NCI-H1694 (cell line): Measurements from ENCODE around the gene AMFR.
A peak's percentile ranks its signal among the peaks of the same experiment; 100 is the strongest.
"Not testable (repeated sequence)": the region's sequence is repeated elsewhere in the genome, so short reads cannot be mapped to it uniquely, and the experiment has no call there.

Experiments used
- DNase-seq: peaks from one replicate; lab custom pipeline; 2025; lab: John Stamatoyannopoulos, UW

Gene AMFR

DNA sequence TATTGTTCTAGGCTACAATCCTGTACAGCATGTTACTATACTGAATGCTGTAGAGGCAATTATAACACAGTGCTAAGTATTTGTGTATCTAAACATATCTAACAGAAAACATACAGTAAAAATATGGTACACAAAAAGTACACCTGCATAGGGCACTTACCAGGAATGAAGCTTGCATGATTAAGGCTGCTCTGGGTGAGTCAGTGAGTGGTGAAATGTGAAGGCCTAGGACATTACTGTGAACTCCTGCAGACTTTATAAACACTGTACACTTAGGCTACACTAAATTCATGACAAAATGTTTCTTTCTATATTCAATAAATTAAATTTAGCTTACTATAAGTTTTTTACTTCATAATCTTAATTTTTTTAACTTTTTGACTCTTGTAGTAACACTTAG, 37.1 kb downstream of the AMFR start:
- DNase-seq: no peak

DNA sequence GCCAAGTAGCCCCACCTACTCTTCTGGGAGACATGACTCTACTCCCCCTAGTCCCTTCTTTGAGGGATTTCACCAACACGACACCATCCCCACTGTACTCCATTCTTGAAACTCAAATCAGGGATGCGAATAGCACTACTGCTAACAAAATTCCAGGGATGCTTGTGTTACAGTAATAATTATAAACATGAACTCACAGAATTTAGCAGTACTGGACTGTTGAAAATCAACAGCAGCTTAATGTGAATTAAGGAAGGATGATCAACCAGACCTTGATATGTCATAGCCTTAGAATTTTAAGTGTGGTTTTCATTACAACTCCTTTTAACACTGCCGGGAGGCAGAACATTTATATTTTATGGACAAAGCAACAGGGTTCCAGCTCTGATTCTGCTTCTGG, 37.9 kb downstream of the AMFR start:
- DNase-seq: no peak

DNA sequence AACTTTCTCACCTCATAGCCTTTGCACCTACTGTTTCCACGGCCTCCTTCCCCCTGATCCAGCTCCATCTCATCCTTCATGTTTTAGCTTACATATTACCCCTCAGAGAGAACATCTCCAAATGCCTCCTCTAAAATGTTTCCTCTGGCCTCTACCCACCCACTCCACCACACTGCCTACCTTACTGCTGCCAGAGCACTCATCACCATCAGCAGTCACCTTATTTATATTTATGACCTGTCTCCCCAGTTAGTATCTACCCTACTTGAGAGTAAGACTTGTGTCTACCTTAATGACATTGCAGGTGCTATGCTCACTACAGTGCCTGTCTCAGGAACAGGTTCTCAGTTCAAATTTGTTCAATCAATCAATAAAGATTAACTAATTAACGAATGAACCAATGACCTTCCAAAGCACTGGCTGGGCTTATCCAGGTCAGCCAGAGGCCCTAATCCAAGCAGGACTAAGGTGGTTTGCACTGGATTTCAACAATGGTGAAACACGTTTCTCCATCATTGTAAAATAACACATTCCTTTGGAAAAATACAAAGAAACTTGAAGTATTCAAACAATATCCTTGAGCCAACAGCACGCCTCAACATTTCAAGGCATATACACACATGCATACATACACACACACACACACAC, 41.1 kb downstream of the AMFR start:
- DNase-seq: no peak

DNA sequence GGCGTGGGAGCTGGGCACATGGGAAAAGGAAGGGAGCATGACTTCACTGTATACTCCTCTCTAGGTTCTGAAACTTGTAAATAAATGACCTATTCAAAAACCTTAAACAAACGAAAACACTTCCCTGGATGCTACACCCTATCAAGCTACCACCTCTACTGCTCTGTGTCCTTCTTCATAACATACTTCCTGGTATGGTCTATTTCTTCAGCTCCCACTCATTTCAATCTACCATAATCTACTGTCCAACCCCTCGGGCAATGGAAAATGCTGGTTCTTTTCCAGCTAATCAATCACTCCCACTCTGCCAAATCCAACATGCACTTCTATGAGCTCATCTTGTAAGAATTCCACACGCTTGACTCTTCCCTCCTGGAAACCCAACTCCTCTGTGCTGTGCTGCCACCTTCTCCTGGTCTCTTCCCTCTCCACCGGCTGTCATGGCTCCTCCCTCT, 42.4 kb downstream of the AMFR start:
- DNase-seq: no peak

DNA sequence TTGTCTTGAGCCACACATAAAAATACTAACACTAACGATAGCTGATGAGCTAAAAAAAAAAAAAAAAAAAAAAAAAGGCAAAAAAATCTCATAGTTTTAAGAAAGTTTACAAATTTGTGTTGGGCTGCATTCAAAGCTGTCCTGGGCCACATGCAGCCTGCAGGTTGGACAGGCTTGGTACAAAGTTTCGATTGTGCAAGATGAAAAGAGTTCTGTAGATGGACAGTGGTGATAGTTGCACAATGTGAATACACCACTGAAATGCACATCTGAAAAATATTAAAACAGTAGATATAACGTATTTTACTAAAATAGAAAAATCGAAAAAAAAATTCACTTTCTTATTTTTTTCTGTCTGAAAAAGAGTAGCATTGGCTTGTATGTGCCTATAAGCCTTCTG, 42.9 kb downstream of the AMFR start:
- DNase-seq: no peak

DNA sequence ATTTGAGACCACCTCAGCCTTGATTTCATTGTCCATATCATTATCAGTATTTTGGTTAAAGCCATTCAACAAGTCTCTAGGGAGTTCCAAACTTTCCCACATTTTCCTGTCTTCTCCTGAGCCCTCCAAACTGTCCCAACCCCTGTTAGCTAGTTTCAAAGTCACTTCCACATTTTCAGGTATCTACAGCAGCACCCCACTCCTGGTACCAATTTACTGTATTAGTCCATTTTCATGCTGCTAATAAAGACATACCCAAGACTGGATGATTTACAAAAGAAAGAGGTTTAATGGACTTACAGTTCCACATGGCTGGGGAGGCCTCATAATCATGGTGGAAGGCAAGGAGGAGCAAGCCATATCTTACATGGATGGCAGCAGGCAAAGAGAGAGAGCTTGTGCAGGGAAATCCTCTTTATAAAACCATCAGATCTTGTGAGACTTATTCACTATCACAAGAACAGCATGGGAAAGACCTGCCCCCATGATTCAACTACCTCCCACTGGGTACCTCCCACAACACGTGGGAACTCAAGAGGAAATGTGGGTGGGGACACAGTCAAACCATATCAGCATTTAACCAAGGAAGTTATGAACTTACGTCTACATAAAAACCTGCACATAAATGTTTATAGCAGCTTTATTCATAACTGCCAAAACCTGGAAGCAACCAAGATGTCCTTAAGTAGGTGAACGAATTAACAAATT, 44.4 kb downstream of the AMFR start:
- not testable (repeated sequence) for DNase-seq

DNA sequence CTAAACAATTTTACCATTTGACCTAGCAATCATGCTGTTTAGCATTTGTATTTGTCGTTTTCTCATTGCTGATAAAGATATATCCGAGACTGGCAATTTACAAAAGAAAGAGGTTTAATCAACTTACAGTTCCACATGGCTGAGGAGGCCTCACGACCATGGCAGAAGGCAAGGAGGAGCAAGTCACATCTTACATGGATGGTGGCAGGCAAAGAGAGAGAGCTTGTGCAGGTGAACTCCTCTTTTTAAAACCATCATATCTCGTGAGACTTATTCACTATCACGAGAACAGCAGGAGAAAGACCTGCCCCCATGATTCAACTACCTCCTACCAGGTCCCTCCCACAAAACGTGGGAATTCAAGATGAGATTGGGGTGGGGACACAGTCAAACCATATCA, 46.3 kb downstream of the AMFR start:
- not testable (repeated sequence) for DNase-seq

DNA sequence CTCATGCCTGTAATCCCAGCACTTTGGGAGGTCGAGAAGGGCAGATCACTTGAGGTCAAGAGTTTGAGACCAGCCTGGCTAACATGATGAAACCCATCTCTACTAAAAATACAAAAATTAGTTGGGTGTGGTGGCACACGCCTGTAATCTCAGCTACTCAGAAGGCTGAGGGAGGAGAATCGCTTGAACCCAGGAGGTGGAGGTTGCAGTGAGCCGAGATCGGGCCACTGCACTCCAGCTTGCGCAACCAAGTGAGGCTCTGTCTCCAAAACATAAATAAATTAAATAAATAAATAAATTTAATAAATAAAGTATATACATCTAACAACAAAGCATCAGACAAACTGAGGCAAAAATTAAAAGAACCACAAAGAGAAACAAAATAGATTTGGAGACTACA, 49.6 kb downstream of the AMFR start:
- DNase-seq: not testable (repeated sequence)

DNA sequence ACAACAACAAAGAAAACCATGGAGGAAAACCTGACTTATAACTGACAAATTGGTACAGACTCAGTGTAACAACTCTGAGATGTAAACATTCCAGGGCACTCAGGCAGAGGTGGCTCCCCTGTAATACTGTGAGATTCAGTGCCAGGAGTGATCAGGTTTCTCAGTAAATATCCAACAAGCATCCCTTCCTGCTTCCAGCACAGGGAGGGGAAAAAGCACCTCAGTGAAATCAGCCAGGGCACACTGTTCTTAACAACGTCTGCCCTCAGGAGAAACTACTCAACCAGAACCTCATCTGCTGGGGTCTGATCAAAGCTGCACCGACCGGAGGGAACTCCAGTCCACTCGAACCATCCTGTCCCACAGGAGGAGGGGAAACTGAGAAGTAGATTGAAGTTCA, 52.3 kb downstream of the AMFR start:
- DNase-seq: no peak

DNA sequence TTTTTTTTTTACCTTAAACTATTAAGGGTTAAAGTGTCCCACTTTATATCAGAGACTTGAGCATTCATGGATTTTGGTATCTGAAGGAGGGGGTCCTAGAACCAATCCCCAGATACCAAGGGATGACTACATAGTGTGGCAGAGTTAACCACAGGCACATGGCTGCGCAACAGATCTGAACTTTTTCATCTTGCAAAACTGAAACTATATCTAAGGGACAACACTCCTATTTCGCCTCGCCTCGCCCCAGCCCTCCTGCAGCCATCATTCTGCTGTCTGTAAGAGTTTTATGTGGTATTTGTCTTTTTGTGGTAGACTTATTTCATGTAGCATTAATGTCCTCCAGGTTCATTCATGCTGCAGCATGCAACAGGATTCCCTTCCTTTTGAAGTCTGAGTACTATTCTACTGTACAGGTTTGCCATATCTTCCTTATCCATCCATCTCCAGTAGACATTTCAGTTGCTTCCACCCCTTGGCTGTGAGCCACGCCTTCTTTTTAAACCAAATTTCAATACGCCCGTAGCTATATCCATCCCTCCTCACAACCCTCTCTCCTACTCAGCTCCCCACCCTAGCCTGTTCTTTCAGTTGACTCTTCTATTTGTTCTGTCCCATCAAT, 53.2 kb downstream of the AMFR start:
- DNase-seq: no peak

DNA sequence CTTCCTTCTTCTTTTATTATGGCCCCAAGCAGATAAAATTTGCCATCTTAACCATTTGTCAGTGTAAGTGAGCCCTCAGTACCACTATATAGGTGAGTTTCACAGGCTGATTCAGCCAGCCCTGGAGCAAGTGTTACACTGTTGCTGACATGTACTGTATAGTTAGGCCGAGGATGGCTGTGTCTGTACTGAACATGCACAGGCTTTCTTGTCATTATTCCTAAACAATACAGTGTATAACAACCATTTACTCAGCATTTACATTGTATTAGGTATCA, 53.7 kb downstream of the AMFR start:
- DNase-seq: no peak

DNA sequence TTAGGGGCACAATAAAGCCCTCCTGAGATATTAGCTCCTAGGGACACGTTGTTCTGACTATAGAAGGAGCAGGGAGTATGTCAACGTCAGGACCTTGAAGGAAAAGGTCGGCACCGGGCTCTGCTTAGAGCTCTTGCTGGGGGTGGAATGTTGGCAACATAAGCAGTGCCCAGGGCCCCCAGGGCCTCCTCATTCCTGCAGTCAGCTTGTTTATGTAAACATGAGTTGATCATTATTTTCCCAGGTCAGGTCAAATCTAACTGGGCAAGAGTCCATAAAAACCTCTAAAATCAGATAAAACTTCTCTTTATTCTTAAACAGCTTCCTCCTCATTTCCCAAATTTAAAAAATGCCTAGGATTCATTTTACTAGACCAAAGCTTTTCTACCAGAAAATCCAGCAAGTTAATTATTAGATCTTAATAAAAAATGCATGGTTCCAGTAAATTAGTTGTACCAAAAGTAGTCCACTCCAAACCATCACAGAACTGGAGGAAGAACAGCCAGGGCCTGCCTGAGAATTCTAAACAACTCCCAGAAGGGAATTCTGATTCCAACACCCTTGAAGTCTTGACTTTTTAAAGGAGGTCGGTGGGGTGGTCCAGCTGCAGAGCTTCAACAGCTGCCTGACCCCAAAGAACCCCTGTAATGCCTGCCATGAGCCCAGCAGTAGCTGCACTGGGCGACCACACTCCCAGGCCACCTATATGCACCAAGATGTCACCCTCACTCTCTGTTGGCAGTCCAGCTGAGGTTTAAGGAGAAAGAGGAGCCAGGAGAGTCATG, 54.3 kb downstream of the AMFR start:
- DNase-seq: no peak

DNA sequence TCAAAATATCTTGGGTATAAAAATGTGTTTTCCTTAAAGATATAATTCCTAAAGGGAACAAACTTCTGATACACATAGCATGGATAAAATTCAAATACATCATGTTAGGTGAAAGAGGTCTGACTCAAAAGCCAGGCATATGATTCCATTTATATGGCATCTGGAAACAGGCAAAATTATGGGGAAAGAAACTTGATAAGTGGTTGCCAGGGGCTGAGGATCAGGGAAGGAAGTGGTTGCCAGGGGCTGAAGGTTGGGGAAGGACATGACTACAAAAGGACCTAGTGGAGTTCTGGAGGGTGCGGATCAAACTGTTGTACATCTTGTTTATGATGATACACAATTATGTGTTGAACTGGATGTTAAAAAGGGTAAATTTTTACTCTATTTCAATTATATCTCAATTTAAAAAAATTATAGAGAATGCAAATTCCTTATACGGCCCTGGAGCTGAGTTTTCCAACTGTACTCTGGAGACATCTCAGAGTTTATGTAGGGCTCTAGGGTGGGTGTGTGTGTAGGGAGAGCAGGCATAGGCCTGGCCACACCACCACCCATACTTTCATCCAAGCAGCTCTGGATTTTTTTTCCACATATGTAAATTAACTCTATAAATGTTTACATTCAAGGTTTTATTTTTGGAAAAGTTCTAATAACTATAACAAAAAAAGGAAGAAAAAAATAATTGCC, 55.0 kb downstream of the AMFR start:
- DNase-seq: no peak

DNA sequence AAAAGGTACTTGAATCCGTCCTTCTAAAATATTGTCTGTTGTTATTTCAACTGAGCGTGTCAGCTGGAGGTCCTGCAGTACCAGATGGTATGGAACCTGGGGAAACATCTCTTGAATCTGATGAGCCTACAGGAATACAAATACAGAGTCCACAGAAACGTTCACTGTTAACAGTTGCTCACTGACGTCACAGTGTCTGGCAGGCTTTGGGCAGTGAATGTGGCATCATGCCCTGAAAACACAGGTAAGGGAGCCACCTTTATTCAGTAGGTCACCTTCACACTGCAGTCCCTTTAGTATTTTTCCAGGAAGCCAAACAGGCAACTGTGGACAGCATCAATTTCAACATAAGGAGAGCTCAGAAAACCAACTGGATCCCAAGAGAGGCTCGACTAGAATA, 56.1 kb downstream of the AMFR start:
- peak; percentile 12 for DNase-seq

DNA sequence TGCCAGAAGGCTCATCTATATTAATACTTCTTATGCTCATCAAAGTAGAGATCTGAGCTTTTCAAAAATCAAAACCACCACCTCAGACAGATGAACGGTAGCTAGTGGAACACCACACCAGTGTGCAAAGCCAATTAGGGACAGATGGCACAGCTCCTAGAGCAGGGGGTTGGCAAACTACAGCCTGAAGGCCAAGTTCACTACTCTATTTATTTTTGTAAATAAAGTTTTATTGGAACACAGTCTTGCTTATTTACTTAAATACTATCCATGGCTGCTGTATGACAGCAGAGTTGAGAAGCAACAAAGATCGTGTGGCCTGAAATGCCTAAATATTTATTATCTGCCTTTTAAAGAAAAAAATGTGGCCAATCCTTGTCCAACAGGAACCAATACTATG, 56.8 kb downstream of the AMFR start:
- peak; percentile 60 for DNase-seq

DNA sequence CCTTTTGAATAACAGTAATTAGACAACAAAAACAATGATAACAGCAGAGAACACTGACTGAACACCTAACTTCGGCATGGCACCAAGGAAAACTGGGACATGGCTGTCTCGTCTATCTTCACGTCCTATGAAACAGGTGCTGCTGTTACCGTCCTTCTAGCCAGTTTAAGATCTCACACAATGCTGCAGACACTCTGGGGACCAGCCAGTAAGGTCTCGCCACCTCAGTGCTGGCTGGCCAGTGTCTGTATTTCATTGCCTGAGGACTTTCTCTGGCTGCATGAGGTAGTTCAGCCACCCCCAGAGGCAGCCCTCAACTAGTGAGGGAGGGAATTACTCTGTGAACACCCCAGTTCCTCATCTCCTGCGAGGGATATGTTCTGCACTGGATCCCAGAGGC, 57.6 kb downstream of the AMFR start:
- DNase-seq: no peak

DNA sequence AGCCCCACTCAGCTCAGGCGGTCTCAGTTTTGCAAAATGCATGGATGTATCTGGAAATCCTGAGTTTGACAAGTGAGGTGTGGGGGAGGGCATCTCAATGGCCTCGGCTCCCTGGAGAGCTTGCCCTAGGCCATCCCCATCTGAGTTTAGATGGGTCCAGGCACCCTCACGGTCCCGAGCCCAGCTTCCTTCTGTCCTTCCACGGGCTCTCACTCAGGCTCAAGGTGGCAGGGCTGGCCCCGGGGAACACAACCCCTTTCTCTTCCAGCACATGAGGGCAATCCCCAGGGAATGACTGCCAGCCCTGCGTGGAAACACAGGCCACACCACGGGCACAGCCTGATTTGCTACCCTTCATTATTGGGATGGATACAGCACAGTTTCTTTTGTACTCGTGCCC, 58.4 kb downstream of the AMFR start:
- DNase-seq: no peak

DNA sequence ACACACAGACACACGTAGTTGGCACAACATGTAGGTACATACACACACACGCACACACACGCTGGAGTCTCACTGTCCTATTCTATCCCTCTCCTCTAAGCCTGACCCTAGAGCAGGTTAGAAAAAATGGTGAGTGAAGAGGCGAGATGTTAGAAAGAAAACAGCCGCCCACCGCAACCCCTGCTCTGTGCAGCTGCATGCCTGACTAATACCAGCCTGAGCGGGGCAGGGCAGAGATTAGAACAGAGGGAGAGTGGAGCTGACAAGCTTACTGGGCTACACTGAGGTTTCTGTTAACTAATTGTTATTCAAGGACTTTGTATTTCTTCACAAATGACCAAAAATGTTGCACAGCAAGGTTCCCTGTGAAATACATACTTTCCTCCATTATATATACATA, 59.8 kb downstream of the AMFR start:
- no peak for DNase-seq

DNA sequence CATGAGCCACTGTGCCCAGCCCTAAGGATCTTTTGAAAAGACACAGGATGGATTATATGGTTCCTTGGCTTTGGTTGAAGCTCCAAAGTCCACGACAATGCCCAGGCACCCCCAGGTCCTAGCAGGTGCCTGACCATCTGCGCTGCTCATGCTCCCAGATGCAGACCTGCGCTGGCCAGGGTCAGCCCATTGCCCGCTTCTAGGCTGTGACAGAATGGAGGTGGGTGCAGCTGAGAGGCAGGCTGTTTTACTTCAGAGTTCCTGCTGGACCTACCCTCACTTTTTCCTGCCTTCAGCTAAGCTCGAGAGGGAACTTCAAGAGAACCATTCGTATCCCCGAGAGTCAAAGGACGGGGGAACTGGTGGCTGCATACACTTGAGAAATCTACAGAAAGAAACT, 60.5 kb downstream of the AMFR start:
- no peak for DNase-seq

DNA sequence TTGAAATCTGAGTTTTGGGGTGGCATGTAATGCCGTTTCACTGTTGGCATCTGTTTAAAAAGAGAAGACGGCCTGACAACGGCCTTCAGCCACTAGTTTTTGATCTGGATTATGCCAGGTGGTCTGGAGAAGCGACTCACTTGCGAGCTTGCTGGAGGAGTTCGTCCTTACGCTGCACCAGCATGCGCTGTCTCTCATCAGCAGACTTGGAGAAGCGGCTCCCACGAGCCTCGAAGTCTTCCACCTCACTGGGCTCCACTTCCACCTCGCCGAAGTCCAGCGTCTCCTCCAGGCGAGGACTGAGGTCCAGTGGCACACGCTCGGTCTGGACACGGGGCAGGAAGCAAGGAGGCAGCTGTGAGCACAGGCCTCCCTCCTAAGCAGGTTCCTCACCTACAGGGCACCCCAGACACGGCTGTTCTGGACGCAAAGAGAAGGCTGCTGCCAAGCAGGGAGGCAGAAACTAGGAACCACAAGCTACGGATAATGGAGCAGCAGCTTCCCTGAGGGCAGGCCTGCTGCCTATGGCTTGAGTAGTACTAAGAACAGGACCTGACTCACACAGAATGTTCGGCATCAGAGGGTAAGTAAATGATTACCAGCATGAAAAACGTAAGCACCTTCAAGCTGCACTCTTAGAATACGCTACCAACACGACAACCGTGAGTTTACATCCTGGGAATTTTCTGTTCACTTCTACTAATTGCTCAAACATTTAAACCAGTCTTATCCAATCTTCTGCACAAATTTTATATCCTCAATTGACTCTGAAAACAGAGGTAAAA, 61.4 kb downstream of the AMFR start:
- DNase-seq: no peak

DNA sequence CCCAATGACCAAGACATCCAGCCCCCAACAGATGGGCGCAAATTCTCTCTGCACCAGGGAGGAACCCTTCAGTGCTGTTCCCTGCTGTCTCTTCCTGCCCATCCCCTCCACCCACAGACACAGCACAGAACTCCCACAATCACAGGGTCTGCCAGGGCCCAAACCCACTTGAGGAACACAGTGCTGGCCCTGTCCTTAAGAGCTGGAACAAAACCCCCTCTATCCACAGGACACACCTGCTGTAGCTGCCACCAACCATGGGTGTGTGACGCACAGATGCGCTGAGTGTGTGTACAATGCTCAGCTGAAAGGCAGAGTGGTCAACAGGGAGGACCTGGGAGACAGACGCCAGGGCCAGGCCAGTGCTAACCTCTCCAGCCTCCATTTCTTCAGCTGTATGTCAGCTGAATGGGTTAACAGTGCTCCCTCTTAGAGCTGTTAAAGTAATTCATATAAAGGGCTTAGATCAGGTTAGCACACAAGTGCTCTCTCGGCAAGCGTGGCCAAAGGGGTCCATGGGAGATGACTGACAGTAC, 62.1 kb downstream of the AMFR start:
- DNase-seq: no peak
